ENCODE data around the gene PDE10A.
"Not testable (repeated sequence)": the region's sequence is repeated elsewhere in the genome, so short reads cannot be mapped to it uniquely, and the experiment has no call there.

The PDE10A gene

GRCh38 chr6:165597821-165598220, 65.2 kb downstream of the PDE10A start:
- Histone ChIP-seq H3K27ac (no peak overlapping the region), H3K4me3 (no peak overlapping the region)
- DNase-seq (ENCODE audit: low spot score) = no peak
- TF ChIP-seq CTCF (IDR thresholded peaks at IDR 0.05) = no peak

- DNase-seq (ENCODE audit: low spot score) = no peak
- TF ChIP-seq CTCF (IDR thresholded peaks at IDR 0.05) = no peak
- Histone ChIP-seq H3K27ac (no peak overlapping the region), H3K4me3 (no peak overlapping the region)
These were observed 68.3 kb downstream of the PDE10A start for GRCh38 chr6:165594584-165595333.

- not testable (repeated sequence) for DNase-seq (ENCODE audit: low spot score); H3K4me3 ChIP-seq; H3K27ac ChIP-seq
These were observed 70.1 kb downstream of the PDE10A start for GRCh38 chr6:165592947-165593346.

- no peak for TF ChIP-seq CTCF (IDR thresholded peaks at IDR 0.05)
- Histone ChIP-seq H3K27ac (no peak overlapping the region), H3K4me3 (no peak overlapping the region)
- DNase-seq (ENCODE audit: low spot score) = no peak
These were observed 74.5 kb downstream of the PDE10A start for GRCh38 chr6:165588515-165588914.

GRCh38 chr6:165587206-165587605, 75.8 kb downstream of the PDE10A start:
- no peak overlapping the region for H3K27ac ChIP-seq
- no peak for DNase-seq (ENCODE audit: low spot score)
- no peak overlapping the region for H3K4me3 ChIP-seq
- TF ChIP-seq CTCF (IDR thresholded peaks at IDR 0.05) = no peak

GRCh38 chr6:165586706-165587105, 76.3 kb downstream of the PDE10A start:
- Histone ChIP-seq H3K4me3 (no peak overlapping the region), H3K27ac (no peak overlapping the region)
- no peak for DNase-seq (ENCODE audit: low spot score)
- TF ChIP-seq CTCF (IDR thresholded peaks at IDR 0.05) = no peak

- no peak for TF ChIP-seq CTCF (IDR thresholded peaks at IDR 0.05)
- no peak for DNase-seq (ENCODE audit: low spot score)
- Histone ChIP-seq H3K27ac (no peak overlapping the region), H3K4me3 (no peak overlapping the region)
These were observed 78.0 kb downstream of the PDE10A start for GRCh38 chr6:165585060-165585459.
